Measurements from ENCODE around the gene HLA-DQA2. TPM values are rescaled to one million over a fixed set of nuclear protein-coding genes. Genes with fewer than 3 reads are reported as not detected.
A peak's percentile ranks its signal among the peaks of the same experiment; 100 is the strongest.
"Not testable (repeated sequence)": the region's sequence is repeated elsewhere in the genome, so short reads cannot be mapped to it uniquely, and the experiment has no call there.

Gene HLA-DQA2
- total RNA-seq: 1 to 10 TPM in 1 of 4 donors, not detected in 3; 2.5 TPM

GRCh38 chr6:32741031-32741960 is at the start of gene HLA-DQA2:
TSS of gene HLA-DQA2 (plus strand) at chr6:32741391. CDS start at chr6:32741444, 53 bp downstream.
- Histone ChIP-seq H3K4me1 (no peaks in the 10 kb centered on the region), H3K27ac (no peak within 1 kb of the TSS), H3K27me3 (no peaks in the 10 kb centered on the region), H3K4me3 (no peak within 1 kb of the TSS), H3K36me3 (no peaks in the 10 kb centered on the region), H3K9me3 (no peaks in the 10 kb centered on the region)
- DNase-seq: no peak
- no peak for TF ChIP-seq CTCF (IDR thresholded peaks at IDR 0.05)

- peak in 4 of 6 experiments; percentile 65 to 79 (median 68) for TF ChIP-seq CTCF (IDR thresholded peaks at IDR 0.05)
- TF ChIP-seq POLR2A (IDR thresholded peaks at IDR 0.05): no peak
Measured at GRCh38 chr6:32692019-32692418, 49.2 kb upstream of the HLA-DQA2 start.

GRCh38 chr6:32697031-32697430 is 44.2 kb upstream of the HLA-DQA2 start:
- Histone ChIP-seq H3K9me3 (no peaks in the 10 kb centered on the region), H3K4me1 (no peaks in the 10 kb centered on the region), H3K36me3 (no peaks in the 10 kb centered on the region), H3K27ac (no peak overlapping the region), H3K27me3 (no peaks in the 10 kb centered on the region), H3K4me3 (no peak overlapping the region)
- no peak for DNase-seq
- TF ChIP-seq POLR2A (IDR thresholded peaks at IDR 0.05) (no peak), CTCF (IDR thresholded peaks at IDR 0.05) (no peak)

More at GRCh38 chr6:32692019-32692418, 49.2 kb upstream of the HLA-DQA2 start:
- Histone ChIP-seq H3K36me3 (no peaks in the 10 kb centered on the region), H3K9me3 (no peaks in the 10 kb centered on the region), H3K27me3 (no peaks in the 10 kb centered on the region), H3K27ac (no peak overlapping the region), H3K4me3 (no peak overlapping the region), H3K4me1 (no peaks in the 10 kb centered on the region)
- DNase-seq: peak; percentile 54 to 82 (median 54)

- TF ChIP-seq POLR2A (IDR thresholded peaks at IDR 0.05) (no peak), CTCF (IDR thresholded peaks at IDR 0.05) (peak; percentile 23 to 78 (median 73))
- peak in 1 of 3 donors; percentile 68 for DNase-seq
- H3K9me3 ChIP-seq: no peaks in the 10 kb centered on the region
- H3K4me1 ChIP-seq: no peaks in the 10 kb centered on the region
- no peak overlapping the region for H3K4me3 ChIP-seq
- H3K36me3 ChIP-seq: no peaks in the 10 kb centered on the region
- H3K27me3 ChIP-seq: no peaks in the 10 kb centered on the region
- H3K27ac ChIP-seq: no peak overlapping the region
Measured at GRCh38 chr6:32700391-32701040, 40.7 kb upstream of the HLA-DQA2 start.

- no peak for DNase-seq
- H3K27me3 ChIP-seq: no peaks in the 10 kb centered on the region
- TF ChIP-seq POLR2A (IDR thresholded peaks at IDR 0.05) (no peak), CTCF (IDR thresholded peaks at IDR 0.05) (no peak)
- H3K4me1 ChIP-seq: no peaks in the 10 kb centered on the region
- no peaks in the 10 kb centered on the region for H3K36me3 ChIP-seq
- H3K4me3 ChIP-seq: no peak overlapping the region
- H3K27ac ChIP-seq: no peak overlapping the region
- H3K9me3 ChIP-seq: no peaks in the 10 kb centered on the region
Measured at GRCh38 chr6:32703347-32703746, 37.8 kb upstream of the HLA-DQA2 start.

GRCh38 chr6:32705164-32705563 is 36.0 kb upstream of the HLA-DQA2 start:
- not testable (repeated sequence) for H3K4me1 ChIP-seq, H3K4me3 ChIP-seq, H3K9me3 ChIP-seq, H3K36me3 ChIP-seq, DNase-seq, H3K27me3 ChIP-seq, H3K27ac ChIP-seq
